GM18868 (cell line): ENCODE measurements around the gene FAM131C.
"Not testable (repeated sequence)": the region's sequence is repeated elsewhere in the genome, so short reads cannot be mapped to it uniquely, and the experiment has no call there.

Source experiments
- ATAC-seq: cut with Tn5 transposase; IDR thresholded peaks from one replicate; pipeline ENCODE4 v1.9.1; 2021; ENCODE audit warnings: mild to moderate bottlenecking, moderate library complexity; ENCODE audit not compliant: unreplicated experiment

The FAM131C gene

GRCh38 chr1:16061989-16062686, 11.3 kb downstream of the FAM131C start:
- ATAC-seq = not testable (repeated sequence)

- no peak for ATAC-seq
These were observed 12.2 kb downstream of the FAM131C start for GRCh38 chr1:16061266-16061665.

GRCh38 chr1:16058394-16059120, 14.9 kb downstream of the FAM131C start:
- ATAC-seq = not testable (repeated sequence)

- not testable (repeated sequence) for ATAC-seq
These were observed 16.0 kb downstream of the FAM131C start for GRCh38 chr1:16057314-16057915.

- ATAC-seq = not testable (repeated sequence)
These were observed 16.9 kb downstream of the FAM131C start for GRCh38 chr1:16056521-16056912.

GRCh38 chr1:16055613-16056520, 17.6 kb downstream of the FAM131C start:
- ATAC-seq = peak; percentile 51

- ATAC-seq = no peak
These were observed 18.6 kb downstream of the FAM131C start for GRCh38 chr1:16054598-16055540.

GRCh38 chr1:16053781-16054502, 19.5 kb downstream of the FAM131C start:
- no peak for ATAC-seq

- ATAC-seq = not testable (repeated sequence)
These were observed 21.5 kb downstream of the FAM131C start for GRCh38 chr1:16051949-16052348.

GRCh38 chr1:16051039-16051438, 22.4 kb downstream of the FAM131C start:
- ATAC-seq = no peak

- ATAC-seq = no peak
These were observed 23.1 kb downstream of the FAM131C start for GRCh38 chr1:16050328-16050727.

- ATAC-seq = no peak
These were observed 24.8 kb downstream of the FAM131C start for GRCh38 chr1:16048573-16049189.

- no peak for ATAC-seq
These were observed 25.5 kb downstream of the FAM131C start for GRCh38 chr1:16047791-16048475.

- ATAC-seq = no peak
These were observed 26.6 kb downstream of the FAM131C start for GRCh38 chr1:16046842-16047241.

GRCh38 chr1:16043950-16044349, 29.5 kb downstream of the FAM131C start:
- ATAC-seq = no peak

GRCh38 chr1:16043521-16043920, 29.9 kb downstream of the FAM131C start, which contains the start of gene CLCNKB:
CLCNKB (plus strand) TSS chr1:16043782; CDS start chr1:16044493, 711 bp downstream.
- ATAC-seq = no peak

- ATAC-seq = not testable (repeated sequence)
These were observed 30.8 kb downstream of the FAM131C start for GRCh38 chr1:16042654-16043053.

- ATAC-seq = no peak
These were observed 31.4 kb downstream of the FAM131C start for GRCh38 chr1:16042096-16042495.
